Measurements from ENCODE around the gene PSTPIP1. TPM values are rescaled to one million over a fixed set of nuclear protein-coding genes. Genes with fewer than 3 reads are reported as not detected.

Gene PSTPIP1
- total RNA-seq, 1 experiment from 2014 or later = not detected

GRCh38 chr15:77013776-77014131, 18.8 kb downstream of the PSTPIP1 start:
- H3F3A ChIP-seq (ENCODE audit: low read length, unreplicated experiment) = no peaks in the 10 kb centered on the region
- ATAC-seq = no peak
- H4K20me1 ChIP-seq (ENCODE audit: low read length) = no peaks in the 10 kb centered on the region
- no peaks in the 10 kb centered on the region for H3K9me3 ChIP-seq (ENCODE audit: low read length)
- H3K9ac ChIP-seq (ENCODE audit: low read length) = no peak overlapping the region
- TF ChIP-seq EZH2phosphoT487 (IDR thresholded peaks at IDR 0.05; ENCODE audit: borderline replicate concordance, low read length) = no peak
- TF ChIP-seq CTCF (conservative IDR thresholded peaks at IDR 0.05; ENCODE audit: low read depth, low read length) = no peak
- TF ChIP-seq EZH2 (IDR thresholded peaks at IDR 0.05; ENCODE audit: low read length, unreplicated experiment) = no peak
- CTCF ChIA-PET = no interaction called here
- H3K36me3 ChIP-seq (ENCODE audit: low read depth, low read length) = no peaks in the 10 kb centered on the region
- H3K27me3 ChIP-seq (ENCODE audit: low read length) = no peaks in the 10 kb centered on the region
- H3K79me2 ChIP-seq (ENCODE audit: low read length) = no peaks in the 10 kb centered on the region
- no peak overlapping the region for H3K4me2 ChIP-seq (ENCODE audit: low read length)
- POLR2A ChIA-PET (ENCODE audit: unreplicated experiment) = interaction anchor here (0.6 kb wide), 1 partner anchor 21 kb away, joined by 4 read pairs; no protein-coding TSS in a partner anchor
- no peak overlapping the region for H3K4me3 ChIP-seq (ENCODE audit: low read length)
- H3K27ac ChIP-seq (ENCODE audit: low read length) = no peak overlapping the region
- no peaks in the 10 kb centered on the region for H3K4me1 ChIP-seq (ENCODE audit: insufficient read depth, low read length)
- H3K9me2 ChIP-seq (replicated peaks; ENCODE audit: low read length) = no peaks in the 10 kb centered on the region
- intact Hi-C loops (cut with micrococcal nuclease) = no loop called here
- H2AFZ ChIP-seq (ENCODE audit: low read length) = no peak overlapping the region
- BruUV-seq (replicated peaks) = no TSS peak
- peak; percentile 12 for DNase-seq

GRCh38 chr15:77014132-77015081, 19.5 kb downstream of the PSTPIP1 start:
- no peaks in the 10 kb centered on the region for H3K9me3 ChIP-seq (ENCODE audit: low read length)
- H3K4me3 ChIP-seq (ENCODE audit: low read length) = no peak overlapping the region
- H4K20me1 ChIP-seq (ENCODE audit: low read length) = no peaks in the 10 kb centered on the region
- intact Hi-C loops (cut with micrococcal nuclease) = no loop called here
- no TSS peak for BruUV-seq (replicated peaks)
- TF ChIP-seq CTCF (conservative IDR thresholded peaks at IDR 0.05; ENCODE audit: low read depth, low read length) (no peak), EZH2phosphoT487 (IDR thresholded peaks at IDR 0.05; ENCODE audit: borderline replicate concordance, low read length) (no peak), EZH2 (IDR thresholded peaks at IDR 0.05; ENCODE audit: low read length, unreplicated experiment) (no peak)
- no peak overlapping the region for H3K27ac ChIP-seq (ENCODE audit: low read length)
- H3K79me2 ChIP-seq (ENCODE audit: low read length) = no peaks in the 10 kb centered on the region
- no peak overlapping the region for H2AFZ ChIP-seq (ENCODE audit: low read length)
- DNase-seq (no peak), ATAC-seq (no peak)
- H3K9ac ChIP-seq (ENCODE audit: low read length) = no peak overlapping the region
- H3K36me3 ChIP-seq (ENCODE audit: low read depth, low read length) = no peaks in the 10 kb centered on the region
- no peaks in the 10 kb centered on the region for H3K4me1 ChIP-seq (ENCODE audit: insufficient read depth, low read length)
- H3K9me2 ChIP-seq (replicated peaks; ENCODE audit: low read length) = no peaks in the 10 kb centered on the region
- ChIA-PET POLR2A (ENCODE audit: unreplicated experiment) (no interaction called here), CTCF (no interaction called here)
- no peaks in the 10 kb centered on the region for H3F3A ChIP-seq (ENCODE audit: low read length, unreplicated experiment)
- no peaks in the 10 kb centered on the region for H3K27me3 ChIP-seq (ENCODE audit: low read length)
- H3K4me2 ChIP-seq (ENCODE audit: low read length) = no peak overlapping the region
